Liver (tissue), 9 donors: ENCODE measurements around the gene CXCL14. TPM values are rescaled to one million over a fixed set of nuclear protein-coding genes. Genes with fewer than 3 reads are reported as not detected.

ENCODE experiments used
- DNase-seq: peaks from one replicate; pipeline ENCODE4 v3.0.0-alpha.2; 2017; ENCODE audit warnings: low spot score
- H3K27ac ChIP-seq, 2 donors: one replicate each; pipeline ENCODE4 v1.7.0; 2013; ENCODE audit warnings: inconsistent platforms in 2 of 2, low read length in 2 of 2, control low read depth in 1 of 2, low read depth in 1 of 2, mild to moderate bottlenecking in 1 of 2
- H3K27me3 ChIP-seq, 4 donors: one replicate each; pipeline versions ENCODE4 v1.6.1 to v1.7.0; 2013; ENCODE audit warnings: low read length in 3 of 4, inconsistent platforms in 1 of 4, mild to moderate bottlenecking in 1 of 4, moderate library complexity in 1 of 4; ENCODE audit not compliant: control insufficient read depth in 4 of 4, insufficient read depth in 4 of 4
- H3K36me3 ChIP-seq, 4 donors: one replicate each; pipeline versions ENCODE4 v1.6.1 to v1.7.0; 2013; ENCODE audit warnings: low read length in 3 of 4, mild to moderate bottlenecking in 3 of 4, low read depth in 1 of 4, moderate library complexity in 1 of 4; ENCODE audit not compliant: control insufficient read depth in 4 of 4, insufficient read depth in 3 of 4
- H3K4me1 ChIP-seq, 4 donors: one replicate each; pipeline versions ENCODE4 v1.6.1 to v1.7.0; 2013; ENCODE audit warnings: low read length in 3 of 4, mild to moderate bottlenecking in 3 of 4, moderate library complexity in 1 of 4; ENCODE audit not compliant: control insufficient read depth in 4 of 4, insufficient read depth in 4 of 4
- H3K4me3 ChIP-seq, 3 donors: one replicate each; pipeline versions ENCODE4 v1.6.1 to v1.7.0; 2013; ENCODE audit warnings: low read length in 3 of 3, control low read depth in 1 of 3, low read depth in 1 of 3, mild to moderate bottlenecking in 1 of 3
- H3K9ac ChIP-seq, 2 donors: one replicate each; pipeline ENCODE4 v1.7.0; 2013; ENCODE audit warnings: low read length in 2 of 2, mild to moderate bottlenecking in 2 of 2, moderate library complexity in 2 of 2, control low read depth in 1 of 2, low read depth in 1 of 2
- H3K9me3 ChIP-seq, 4 donors: one replicate each; pipeline versions ENCODE4 v1.6.1 to v1.7.0; 2013; ENCODE audit warnings: low read length in 3 of 4; ENCODE audit not compliant: control insufficient read depth in 4 of 4
- EGR1 ChIP-seq, 2 donors: IDR thresholded peaks; 2 replicates each; pipeline ENCODE4 v1.6.1; 2016 to 2018; ENCODE audit warnings: antibody characterized with exemption in 2 of 2, low read depth in 2 of 2
- FOXA1 ChIP-seq: IDR thresholded peaks from 2 replicates; pipeline ENCODE4 v1.6.1; 2016; ENCODE audit warnings: antibody characterized with exemption
- FOXA2 ChIP-seq: IDR thresholded peaks from 2 replicates; pipeline ENCODE4 v1.6.1; 2016; ENCODE audit warnings: antibody characterized with exemption
- GABPA ChIP-seq, 2 donors: IDR thresholded peaks in 1 of 2; conservative IDR thresholded peaks in 1 of 2; 2 replicates each; pipeline ENCODE4 v1.6.1; 2016; ENCODE audit warnings: antibody characterized with exemption in 2 of 2, mild to moderate bottlenecking in 1 of 2, moderate library complexity in 1 of 2
- HNF4A ChIP-seq, 2 donors: conservative IDR thresholded peaks; 2 replicates each; pipeline ENCODE4 v1.6.1; 2016; ENCODE audit warnings: antibody characterized with exemption in 2 of 2, mild to moderate bottlenecking in 2 of 2
- HNF4G ChIP-seq: IDR thresholded peaks from 2 replicates; pipeline ENCODE4 v1.6.1; 2016; ENCODE audit warnings: antibody characterized with exemption
- JUND ChIP-seq, 2 donors: IDR thresholded peaks; 2 replicates each; pipeline ENCODE4 v1.6.1; 2016; ENCODE audit warnings: antibody characterized with exemption in 2 of 2
- NR2F2 ChIP-seq: IDR thresholded peaks from 2 replicates; pipeline ENCODE4 v1.6.1; 2016; ENCODE audit warnings: antibody characterized with exemption
- RAD21 ChIP-seq, 2 donors: IDR thresholded peaks; 2 replicates each; pipeline ENCODE4 v1.6.1; 2016; ENCODE audit warnings: antibody characterized with exemption in 2 of 2, mild to moderate bottlenecking in 2 of 2
- RXRA ChIP-seq, 2 donors: IDR thresholded peaks; 2 replicates each; pipeline ENCODE4 v1.6.1; 2017 to 2018; ENCODE audit warnings: antibody characterized with exemption in 2 of 2, mild to moderate bottlenecking in 1 of 2
- SP1 ChIP-seq: IDR thresholded peaks from 2 replicates; pipeline ENCODE4 v1.6.1; 2018; ENCODE audit warnings: antibody characterized with exemption, mild to moderate bottlenecking
- TAF1 ChIP-seq: conservative IDR thresholded peaks from 2 replicates; pipeline ENCODE4 v1.6.1; 2016; ENCODE audit warnings: antibody characterized with exemption, mild to moderate bottlenecking
- YY1 ChIP-seq: IDR thresholded peaks from 2 replicates; pipeline ENCODE4 v1.6.1; 2016; ENCODE audit warnings: antibody characterized with exemption, mild to moderate bottlenecking
- WGBS: extraction: QIAGEN DNeasy Blood & Tissue Kit; methylation state at CpG from one replicate; pipeline ENCODE4 v1.1.7; 2013; 5-methylcytosine and 5-hydroxymethylcytosine counted together
- polyA plus RNA-seq, 2 donors: library from polyadenylated mRNA; stranded (reverse) in 1 of 2; unstranded in 1 of 2; fragments of 200-250 nt in 1 of 2; fragments of >200 nt in 1 of 2; fragmentation: Nextera tagmentation in 1 of 2; extraction: Ambion mirVana in 1 of 2; gene quantifications; one replicate each; pipeline versions ENCODE4 v1.2.1 to v1.2.3, GENCODE V29; 2013 to 2015
- total RNA-seq, 2 donors: library from RNA; depleted of rRNA; stranded (reverse); fragments of >200 nt; gene quantifications; one replicate each; pipeline ENCODE4 v1.2.3, GENCODE V29; 2014
- TF ChIP-seq, protein P1 (sequence below): IDR thresholded peaks from 2 replicates; pipeline ENCODE4 v1.6.1; 2016; ENCODE audit warnings: antibody characterized with exemption
- TF ChIP-seq, protein P2 (sequence below): fragments of 150-350 bp; IDR thresholded peaks from 2 replicates; pipeline ENCODE4 v1.5.1; 2017; ENCODE audit warnings: improper control_type of control experiment, low read depth, low read length; ENCODE audit not compliant: missing input control
- TF ChIP-seq, protein P3 (sequence below): IDR thresholded peaks from 2 replicates; pipeline ENCODE4 v1.6.1; 2016; ENCODE audit warnings: antibody characterized with exemption
- TF ChIP-seq, protein P4 (sequence below): IDR thresholded peaks from 2 replicates; pipeline ENCODE4 v1.6.1; 2016; ENCODE audit warnings: antibody characterized with exemption
- TF ChIP-seq, protein P5 (sequence below): IDR thresholded peaks from 2 replicates; pipeline ENCODE4 v1.6.1; 2016; ENCODE audit warnings: antibody characterized with exemption, mild to moderate bottlenecking
- donor health status: healthy.
- donor health status: healthy.
- donor health status: healthy.
- donor health status: healthy.
- donor health status: healthy.

CXCL14 gene
- total and polyA plus RNA-seq, 4 donors, result 2.7 to 13.7 (median 8.3) TPM

DNA sequence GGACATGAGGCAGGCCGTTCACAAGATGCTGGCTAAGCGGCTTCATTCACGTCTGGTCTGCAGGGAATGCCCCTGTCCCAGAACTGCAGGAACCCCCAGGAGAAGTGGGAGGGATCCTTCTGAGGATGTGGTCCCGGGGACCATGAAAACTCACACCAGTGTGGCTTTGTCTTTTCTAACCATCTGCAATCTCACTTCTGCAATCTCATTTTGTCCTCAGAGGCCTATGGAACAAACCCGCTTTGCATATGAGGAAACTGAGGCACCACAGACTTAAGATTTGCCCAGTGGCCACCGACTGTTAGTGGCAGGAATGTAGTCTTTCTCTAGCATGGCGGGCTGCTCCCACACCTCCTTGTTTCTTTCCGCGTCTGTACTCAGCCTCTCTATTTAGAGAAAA lies 6.9 kb downstream of the CXCL14 start:
- Histone ChIP-seq H3K27me3 (peaks cover 0 to 2% (median 0%) of the 10 kb centered on the region in 4 donors), H3K9ac (no peak overlapping the region), H3K27ac (no peak overlapping the region), H3K36me3 (no peaks in the 10 kb centered on the region), H3K9me3 (no peaks in the 10 kb centered on the region), H3K4me3 (no peak overlapping the region), H3K4me1 (no peaks in the 10 kb centered on the region)
- 77% methylated on average over 9 of the region's 9 CpGs for WGBS
- TF ChIP-seq RAD21 (IDR thresholded peaks at IDR 0.05) (no peak), FOXA2 (no peak), NR2F2 (no peak), SP1 (no peak), GABPA (IDR thresholded peaks at IDR 0.05 in 1 of 2, conservative IDR thresholded peaks at IDR 0.05 in 1 of 2) (no peak), RXRA (IDR thresholded peaks at IDR 0.05) (no peak), HNF4G (no peak), HNF4A (conservative IDR thresholded peaks at IDR 0.05) (no peak), YY1 (no peak), TAF1 (no peak), FOXA1 (no peak), EGR1 (IDR thresholded peaks at IDR 0.05; ENCODE audit: low read depth in 2 of 2) (no peak), JUND (IDR thresholded peaks at IDR 0.05) (no peak)
- TF ChIP-seq, protein P1, sequence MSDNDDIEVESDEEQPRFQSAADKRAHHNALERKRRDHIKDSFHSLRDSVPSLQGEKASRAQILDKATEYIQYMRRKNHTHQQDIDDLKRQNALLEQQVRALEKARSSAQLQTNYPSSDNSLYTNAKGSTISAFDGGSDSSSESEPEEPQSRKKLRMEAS, result no peak
- TF ChIP-seq, protein P2, sequence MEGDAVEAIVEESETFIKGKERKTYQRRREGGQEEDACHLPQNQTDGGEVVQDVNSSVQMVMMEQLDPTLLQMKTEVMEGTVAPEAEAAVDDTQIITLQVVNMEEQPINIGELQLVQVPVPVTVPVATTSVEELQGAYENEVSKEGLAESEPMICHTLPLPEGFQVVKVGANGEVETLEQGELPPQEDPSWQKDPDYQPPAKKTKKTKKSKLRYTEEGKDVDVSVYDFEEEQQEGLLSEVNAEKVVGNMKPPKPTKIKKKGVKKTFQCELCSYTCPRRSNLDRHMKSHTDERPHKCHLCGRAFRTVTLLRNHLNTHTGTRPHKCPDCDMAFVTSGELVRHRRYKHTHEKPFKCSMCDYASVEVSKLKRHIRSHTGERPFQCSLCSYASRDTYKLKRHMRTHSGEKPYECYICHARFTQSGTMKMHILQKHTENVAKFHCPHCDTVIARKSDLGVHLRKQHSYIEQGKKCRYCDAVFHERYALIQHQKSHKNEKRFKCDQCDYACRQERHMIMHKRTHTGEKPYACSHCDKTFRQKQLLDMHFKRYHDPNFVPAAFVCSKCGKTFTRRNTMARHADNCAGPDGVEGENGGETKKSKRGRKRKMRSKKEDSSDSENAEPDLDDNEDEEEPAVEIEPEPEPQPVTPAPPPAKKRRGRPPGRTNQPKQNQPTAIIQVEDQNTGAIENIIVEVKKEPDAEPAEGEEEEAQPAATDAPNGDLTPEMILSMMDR, result no peak
- TF ChIP-seq, protein P3, sequence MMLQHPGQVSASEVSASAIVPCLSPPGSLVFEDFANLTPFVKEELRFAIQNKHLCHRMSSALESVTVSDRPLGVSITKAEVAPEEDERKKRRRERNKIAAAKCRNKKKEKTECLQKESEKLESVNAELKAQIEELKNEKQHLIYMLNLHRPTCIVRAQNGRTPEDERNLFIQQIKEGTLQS, result no peak
- TF ChIP-seq, protein P4, sequence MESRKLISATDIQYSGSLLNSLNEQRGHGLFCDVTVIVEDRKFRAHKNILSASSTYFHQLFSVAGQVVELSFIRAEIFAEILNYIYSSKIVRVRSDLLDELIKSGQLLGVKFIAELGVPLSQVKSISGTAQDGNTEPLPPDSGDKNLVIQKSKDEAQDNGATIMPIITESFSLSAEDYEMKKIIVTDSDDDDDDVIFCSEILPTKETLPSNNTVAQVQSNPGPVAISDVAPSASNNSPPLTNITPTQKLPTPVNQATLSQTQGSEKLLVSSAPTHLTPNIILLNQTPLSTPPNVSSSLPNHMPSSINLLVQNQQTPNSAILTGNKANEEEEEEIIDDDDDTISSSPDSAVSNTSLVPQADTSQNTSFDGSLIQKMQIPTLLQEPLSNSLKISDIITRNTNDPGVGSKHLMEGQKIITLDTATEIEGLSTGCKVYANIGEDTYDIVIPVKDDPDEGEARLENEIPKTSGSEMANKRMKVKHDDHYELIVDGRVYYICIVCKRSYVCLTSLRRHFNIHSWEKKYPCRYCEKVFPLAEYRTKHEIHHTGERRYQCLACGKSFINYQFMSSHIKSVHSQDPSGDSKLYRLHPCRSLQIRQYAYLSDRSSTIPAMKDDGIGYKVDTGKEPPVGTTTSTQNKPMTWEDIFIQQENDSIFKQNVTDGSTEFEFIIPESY, result no peak
- TF ChIP-seq, protein P5, sequence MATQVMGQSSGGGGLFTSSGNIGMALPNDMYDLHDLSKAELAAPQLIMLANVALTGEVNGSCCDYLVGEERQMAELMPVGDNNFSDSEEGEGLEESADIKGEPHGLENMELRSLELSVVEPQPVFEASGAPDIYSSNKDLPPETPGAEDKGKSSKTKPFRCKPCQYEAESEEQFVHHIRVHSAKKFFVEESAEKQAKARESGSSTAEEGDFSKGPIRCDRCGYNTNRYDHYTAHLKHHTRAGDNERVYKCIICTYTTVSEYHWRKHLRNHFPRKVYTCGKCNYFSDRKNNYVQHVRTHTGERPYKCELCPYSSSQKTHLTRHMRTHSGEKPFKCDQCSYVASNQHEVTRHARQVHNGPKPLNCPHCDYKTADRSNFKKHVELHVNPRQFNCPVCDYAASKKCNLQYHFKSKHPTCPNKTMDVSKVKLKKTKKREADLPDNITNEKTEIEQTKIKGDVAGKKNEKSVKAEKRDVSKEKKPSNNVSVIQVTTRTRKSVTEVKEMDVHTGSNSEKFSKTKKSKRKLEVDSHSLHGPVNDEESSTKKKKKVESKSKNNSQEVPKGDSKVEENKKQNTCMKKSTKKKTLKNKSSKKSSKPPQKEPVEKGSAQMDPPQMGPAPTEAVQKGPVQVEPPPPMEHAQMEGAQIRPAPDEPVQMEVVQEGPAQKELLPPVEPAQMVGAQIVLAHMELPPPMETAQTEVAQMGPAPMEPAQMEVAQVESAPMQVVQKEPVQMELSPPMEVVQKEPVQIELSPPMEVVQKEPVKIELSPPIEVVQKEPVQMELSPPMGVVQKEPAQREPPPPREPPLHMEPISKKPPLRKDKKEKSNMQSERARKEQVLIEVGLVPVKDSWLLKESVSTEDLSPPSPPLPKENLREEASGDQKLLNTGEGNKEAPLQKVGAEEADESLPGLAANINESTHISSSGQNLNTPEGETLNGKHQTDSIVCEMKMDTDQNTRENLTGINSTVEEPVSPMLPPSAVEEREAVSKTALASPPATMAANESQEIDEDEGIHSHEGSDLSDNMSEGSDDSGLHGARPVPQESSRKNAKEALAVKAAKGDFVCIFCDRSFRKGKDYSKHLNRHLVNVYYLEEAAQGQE, result no peak
- DNase-seq, result no peak
